Central memory CD8-positive, alpha-beta T cell (primary cell): ENCODE data around the gene BACH2.
A peak's percentile ranks its signal among the peaks of the same experiment; 100 is the strongest.
"Not testable (repeated sequence)": the region's sequence is repeated elsewhere in the genome, so short reads cannot be mapped to it uniquely, and the experiment has no call there.

Source experiments
- ATAC-seq: fragments of 150-1000 bp; cut with Tn5 transposase; replicated peaks from 2 replicates; pipeline ENCODE4 v1.10.0; 2022; ENCODE audit warnings: mild to moderate bottlenecking, moderate FRiP score, moderate number of reproducible peaks; ENCODE audit not compliant: poor library complexity, severe bottlenecking; ENCODE audit errors: extremely low read depth
- DNase-seq, 2 donors: peaks; one replicate each; pipeline ENCODE4 v3.0.0; 2021; ENCODE audit warnings: low spot score in 2 of 2
- H3K27ac Mint-ChIP-seq: one replicate; pipeline ENCODE4 v1.8.0; 2022; ENCODE audit warnings: low read depth, mild to moderate bottlenecking, moderate library complexity, mixed read lengths
- H3K27me3 Mint-ChIP-seq: one replicate; pipeline ENCODE4 v1.8.0; 2022; ENCODE audit warnings: mixed read lengths
- H3K36me3 Mint-ChIP-seq: one replicate; pipeline ENCODE4 v1.8.0; 2022; ENCODE audit warnings: mild to moderate bottlenecking, moderate library complexity, mixed read lengths; ENCODE audit not compliant: insufficient read depth
- H3K4me1 Mint-ChIP-seq: one replicate; pipeline ENCODE4 v1.8.0; 2022; ENCODE audit warnings: mixed read lengths
- H3K4me3 Mint-ChIP-seq: one replicate; pipeline ENCODE4 v1.8.0; 2022; ENCODE audit warnings: mild to moderate bottlenecking, moderate library complexity, mixed read lengths
- H3K9me3 Mint-ChIP-seq: one replicate; pipeline ENCODE4 v1.8.0; 2022; ENCODE audit warnings: mixed read lengths

The BACH2 gene

GRCh38 chr6:90285611-90286381 is 10.8 kb downstream of the BACH2 start:
- ATAC-seq (peak; percentile 60), DNase-seq (peak in 1 of 2 donors; percentile 33)
- peaks cover 23% of the 10 kb centered on the region for H3K36me3 Mint-ChIP-seq
- peak overlapping the region; percentile 85 for H3K27ac Mint-ChIP-seq
- H3K4me3 Mint-ChIP-seq: peak overlapping the region; percentile 82
- H3K9me3 Mint-ChIP-seq: no peaks in the 10 kb centered on the region
- H3K4me1 Mint-ChIP-seq: peaks cover 38% of the 10 kb centered on the region
- peaks cover 16% of the 10 kb centered on the region for H3K27me3 Mint-ChIP-seq

GRCh38 chr6:90285042-90285481 is 11.6 kb downstream of the BACH2 start:
- H3K4me1 Mint-ChIP-seq: peaks cover 38% of the 10 kb centered on the region
- DNase-seq (no peak), ATAC-seq (peak; percentile 13)
- H3K27me3 Mint-ChIP-seq: peaks cover 16% of the 10 kb centered on the region
- peak overlapping the region; percentile 85 for H3K27ac Mint-ChIP-seq
- H3K4me3 Mint-ChIP-seq: peak overlapping the region; percentile 82
- H3K9me3 Mint-ChIP-seq: no peaks in the 10 kb centered on the region
- H3K36me3 Mint-ChIP-seq: peaks cover 20% of the 10 kb centered on the region

- peaks cover 18% of the 10 kb centered on the region for H3K36me3 Mint-ChIP-seq
- ATAC-seq: peak; percentile 65
- peaks cover 14% of the 10 kb centered on the region for H3K27me3 Mint-ChIP-seq
- no peak for DNase-seq
- H3K4me1 Mint-ChIP-seq: peaks cover 38% of the 10 kb centered on the region
- peak overlapping the region; percentile 85 for H3K27ac Mint-ChIP-seq
- H3K9me3 Mint-ChIP-seq: no peaks in the 10 kb centered on the region
- H3K4me3 Mint-ChIP-seq: peak overlapping the region; percentile 82
Observed at GRCh38 chr6:90284236-90285041, 12.2 kb downstream of the BACH2 start.

- H3K27ac Mint-ChIP-seq, DNase-seq, H3K9me3 Mint-ChIP-seq, H3K4me3 Mint-ChIP-seq, ATAC-seq: not testable (repeated sequence)
- Mint-ChIP-seq H3K36me3 (peaks cover 14% of the 10 kb centered on the region), H3K4me1 (peaks cover 40% of the 10 kb centered on the region), H3K27me3 (peaks cover 10% of the 10 kb centered on the region)
Observed at GRCh38 chr6:90282265-90282664, 14.4 kb downstream of the BACH2 start.

- Mint-ChIP-seq H3K4me3 (no peak overlapping the region), H3K27ac (peak overlapping the region; percentile 70), H3K9me3 (no peaks in the 10 kb centered on the region), H3K36me3 (peaks cover 15% of the 10 kb centered on the region), H3K4me1 (peaks cover 28% of the 10 kb centered on the region), H3K27me3 (peaks cover 10% of the 10 kb centered on the region)
- no peak for ATAC-seq
- no peak for DNase-seq
Observed at GRCh38 chr6:90278129-90278528, 18.5 kb downstream of the BACH2 start.

- no peak overlapping the region for H3K4me3 Mint-ChIP-seq
- ATAC-seq: no peak
Observed at GRCh38 chr6:90277302-90278011, 19.2 kb downstream of the BACH2 start.

GRCh38 chr6:90274451-90275030 is 22.1 kb downstream of the BACH2 start:
- peak overlapping the region; percentile 39 for H3K4me3 Mint-ChIP-seq
- peak; percentile 73 to 93 for DNase-seq
- H3K36me3 Mint-ChIP-seq: peaks cover 12% of the 10 kb centered on the region
- H3K27me3 Mint-ChIP-seq: peaks cover 10% of the 10 kb centered on the region
- peak overlapping the region; percentile 93 for H3K27ac Mint-ChIP-seq
- ATAC-seq: peak; percentile 97
- H3K9me3 Mint-ChIP-seq: no peaks in the 10 kb centered on the region
- peaks cover 41% of the 10 kb centered on the region for H3K4me1 Mint-ChIP-seq

More at GRCh38 chr6:90277302-90278011, 19.2 kb downstream of the BACH2 start:
- peaks cover 34% of the 10 kb centered on the region for H3K4me1 Mint-ChIP-seq
- H3K27me3 Mint-ChIP-seq: peaks cover 10% of the 10 kb centered on the region
- DNase-seq: no peak
- no peak overlapping the region for H3K27ac Mint-ChIP-seq
- peaks cover 15% of the 10 kb centered on the region for H3K36me3 Mint-ChIP-seq
- no peaks in the 10 kb centered on the region for H3K9me3 Mint-ChIP-seq

GRCh38 chr6:90273863-90274262 is 22.8 kb downstream of the BACH2 start:
- Mint-ChIP-seq H3K27me3 (peaks cover 10% of the 10 kb centered on the region), H3K27ac (peak overlapping the region; percentile 93), H3K4me1 (peaks cover 41% of the 10 kb centered on the region), H3K4me3 (peak overlapping the region; percentile 39), H3K36me3 (peaks cover 12% of the 10 kb centered on the region), H3K9me3 (no peaks in the 10 kb centered on the region)
- ATAC-seq: no peak
- no peak for DNase-seq

GRCh38 chr6:90272895-90273294 is 23.7 kb downstream of the BACH2 start:
- H3K27ac Mint-ChIP-seq: peak overlapping the region; percentile 4

GRCh38 chr6:90271831-90272230 is 24.8 kb downstream of the BACH2 start:
- ATAC-seq (no peak), DNase-seq (no peak)
- Mint-ChIP-seq H3K27ac (peak overlapping the region; percentile 4), H3K36me3 (peaks cover 14% of the 10 kb centered on the region), H3K4me3 (no peak overlapping the region), H3K27me3 (peaks cover 11% of the 10 kb centered on the region), H3K9me3 (no peaks in the 10 kb centered on the region), H3K4me1 (peaks cover 40% of the 10 kb centered on the region)

More at GRCh38 chr6:90272895-90273294, 23.7 kb downstream of the BACH2 start:
- DNase-seq (no peak), ATAC-seq (no peak)
- Mint-ChIP-seq H3K27me3 (peaks cover 3% of the 10 kb centered on the region), H3K4me3 (no peak overlapping the region), H3K4me1 (peaks cover 34% of the 10 kb centered on the region), H3K9me3 (no peaks in the 10 kb centered on the region), H3K36me3 (peaks cover 12% of the 10 kb centered on the region)

- Mint-ChIP-seq H3K27ac (no peak overlapping the region), H3K9me3 (no peaks in the 10 kb centered on the region), H3K4me3 (no peak overlapping the region), H3K27me3 (peaks cover 19% of the 10 kb centered on the region), H3K4me1 (peaks cover 38% of the 10 kb centered on the region), H3K36me3 (peaks cover 9% of the 10 kb centered on the region)
- ATAC-seq (no peak), DNase-seq (no peak)
Observed at GRCh38 chr6:90269334-90269733, 27.3 kb downstream of the BACH2 start.

GRCh38 chr6:90268178-90268577 is 28.5 kb downstream of the BACH2 start:
- Mint-ChIP-seq H3K27me3 (peaks cover 19% of the 10 kb centered on the region), H3K4me3 (no peak overlapping the region), H3K36me3 (peaks cover 6% of the 10 kb centered on the region), H3K4me1 (peaks cover 26% of the 10 kb centered on the region), H3K27ac (no peak overlapping the region), H3K9me3 (no peaks in the 10 kb centered on the region)
- no peak for DNase-seq
- ATAC-seq: no peak
